H1 (cell line): Measurements from ENCODE around the gene BPIFB6. TPM values are rescaled to one million over a fixed set of nuclear protein-coding genes. Genes with fewer than 3 reads are reported as not detected.

Source experiments
- CTCF ChIA-PET: fragments of 300-600 bp; sonication (Branson Sonifier 250); formaldehyde crosslinking; loops from one replicate; lab custom pipeline; 2021; ENCODE audit not compliant: partially characterized antibody; lab: Charles Lee
- POLR2A ChIA-PET: fragments of 300-600 bp; sonication (Branson Sonifier 250); formaldehyde crosslinking; loops from one replicate; lab custom pipeline; 2021; ENCODE audit warnings: inconsistent platforms; ENCODE audit not compliant: partially characterized antibody; lab: Charles Lee
- DNase-seq, 2 experiments: peaks; one replicate each; pipeline versions ENCODE4 v3.0.0 to v3.0.0-alpha.2; 2010 to 2022; ENCODE audit warnings: low spot score in 2 of 2, low read depth in 1 of 2, mixed read lengths in 1 of 2
- FAIRE-seq: peaks from 2 replicates; lab custom pipeline; 2011; peaks lifted over from hg19 to GRCh38; lab: Jason Lieb, UNC
- H2AFZ ChIP-seq: 2 replicates; pipeline ENCODE4 v1.8.1; 2012; ENCODE audit warnings: low read length, inconsistent platforms
- H2AK5ac ChIP-seq: 2 replicates; pipeline ENCODE4 v1.6.1; 2013; ENCODE audit warnings: low read depth, low read length
- H2BK120ac ChIP-seq: replicated peaks from 2 replicates; pipeline ENCODE3; 2013; ENCODE audit warnings: low read depth, low read length, inconsistent platforms
- H2BK12ac ChIP-seq: 2 replicates; pipeline ENCODE4 v1.6.1; 2013; ENCODE audit warnings: low read depth, low read length
- H2BK15ac ChIP-seq: 2 replicates; pipeline ENCODE4 v1.6.1; 2013; ENCODE audit warnings: low read length
- H2BK20ac ChIP-seq: 2 replicates; pipeline ENCODE4 v1.6.1; 2013; ENCODE audit warnings: low read length
- H2BK5ac ChIP-seq: 2 replicates; pipeline ENCODE4 v1.6.1; 2013; ENCODE audit warnings: low read depth, low read length
- H3K14ac ChIP-seq: 2 replicates; pipeline ENCODE4 v1.6.1; 2013; ENCODE audit warnings: inconsistent platforms; ENCODE audit not compliant: insufficient read length
- H3K18ac ChIP-seq: 2 replicates; pipeline ENCODE4 v1.6.1; 2013; ENCODE audit warnings: low read length; ENCODE audit errors: extremely low read depth
- H3K23ac ChIP-seq: 2 replicates; pipeline ENCODE4 v1.6.1; 2013; ENCODE audit warnings: inconsistent platforms; ENCODE audit not compliant: insufficient read length
- H3K23me2 ChIP-seq: 2 replicates; pipeline ENCODE4 v1.6.1; 2013; ENCODE audit warnings: low read depth, low read length
- H3K27ac ChIP-seq: 2 replicates; pipeline ENCODE4 v1.6.1; 2011; ENCODE audit warnings: low read depth, low read length, inconsistent platforms
- H3K27me3 ChIP-seq, 4 experiments: replicated peaks in 1 of 4; 1 replicate in 1 of 4; 2 replicates in 3 of 4; pipeline versions ENCODE4 v1.6.1 to v1.8.1; 2011 to 2013; ENCODE audit warnings: low read length in 3 of 4, mild to moderate bottlenecking in 3 of 4, inconsistent platforms in 2 of 4, mixed read lengths in 2 of 4, moderate library complexity in 1 of 4; ENCODE audit not compliant: control insufficient read depth in 3 of 4, insufficient read depth in 3 of 4; ENCODE audit errors: extremely low read depth in 1 of 4
- H3K36me3 ChIP-seq, 4 experiments: 2 replicates each; pipeline versions ENCODE4 v1.6.1 to v1.8.1; 2011 to 2013; ENCODE audit warnings: mild to moderate bottlenecking in 4 of 4, low read length in 3 of 4, moderate library complexity in 2 of 4, control low read depth in 1 of 4, inconsistent platforms in 1 of 4; ENCODE audit not compliant: insufficient read depth in 4 of 4, control insufficient read depth in 2 of 4
- H3K4ac ChIP-seq: replicated peaks from 2 replicates; pipeline ENCODE3; 2013; ENCODE audit warnings: low read length, low read depth, mixed read lengths, inconsistent platforms; ENCODE audit not compliant: insufficient read length
- H3K4me1 ChIP-seq, 4 experiments: replicated peaks in 1 of 4; 1 replicate in 1 of 4; 2 replicates in 3 of 4; pipeline versions ENCODE4 v1.6.1 to v1.8.1; 2011 to 2013; ENCODE audit warnings: low read length in 3 of 4, inconsistent platforms in 2 of 4, mixed read lengths in 1 of 4; ENCODE audit not compliant: insufficient read depth in 4 of 4, control insufficient read depth in 3 of 4
- H3K4me2 ChIP-seq, 2 experiments: 2 replicates each; pipeline versions ENCODE4 v1.6.1 to v1.8.1; 2011 to 2013; ENCODE audit warnings: low read depth in 2 of 2, low read length in 2 of 2, control low read depth in 1 of 2, inconsistent platforms in 1 of 2, mild to moderate bottlenecking in 1 of 2; ENCODE audit not compliant: insufficient read depth in 1 of 2
- H3K4me3 ChIP-seq, 4 experiments: fragments of 200-600, 300-600 bp in 1 of 4; sonication (generic), shearing (Covaris generic), sonication (Bioruptor Twin) in 1 of 4; 2 replicates each; pipeline versions ENCODE4 v1.5.1 to v1.8.1; 2011 to 2016; ENCODE audit warnings: low read length in 4 of 4, low read depth in 3 of 4, control low read depth in 2 of 4, inconsistent platforms in 2 of 4, mild to moderate bottlenecking in 2 of 4, mixed read lengths in 1 of 4, moderate library complexity in 1 of 4; ENCODE audit not compliant: insufficient read depth in 2 of 4; ENCODE audit errors: extremely low read depth in 1 of 4
- H3K56ac ChIP-seq: replicated peaks from 2 replicates; pipeline ENCODE3; 2013; ENCODE audit warnings: low read depth, mild to moderate bottlenecking, mixed read lengths, low read length, inconsistent platforms; ENCODE audit not compliant: insufficient read length
- H3K79me1 ChIP-seq: 2 replicates; pipeline ENCODE4 v1.6.1; 2013; ENCODE audit warnings: low read depth, low read length, control low read depth
- H3K79me2 ChIP-seq, 2 experiments: 2 replicates each; pipeline versions ENCODE4 v1.6.1 to v1.8.1; 2012 to 2013; ENCODE audit warnings: low read length in 2 of 2, mild to moderate bottlenecking in 2 of 2, inconsistent platforms in 1 of 2; ENCODE audit not compliant: insufficient read depth in 2 of 2, control insufficient read depth in 1 of 2
- H3K9ac ChIP-seq, 4 experiments: replicated peaks in 1 of 4; 1 replicate in 1 of 4; 2 replicates in 3 of 4; pipeline versions ENCODE4 v1.6.1 to v1.8.1; 2011 to 2013; ENCODE audit warnings: low read depth in 3 of 4, low read length in 3 of 4, control low read depth in 2 of 4, mild to moderate bottlenecking in 2 of 4, moderate library complexity in 2 of 4, inconsistent platforms in 1 of 4; ENCODE audit errors: extremely low read depth in 1 of 4
- H3K9me3 ChIP-seq, 2 experiments: 2 replicates each; pipeline versions ENCODE4 v1.6.1 to v1.8.1; 2012 to 2013; ENCODE audit warnings: mild to moderate bottlenecking in 2 of 2, moderate library complexity in 2 of 2, control low read depth in 1 of 2, inconsistent platforms in 1 of 2, low read depth in 1 of 2, low read length in 1 of 2, mixed read lengths in 1 of 2; ENCODE audit not compliant: insufficient read depth in 2 of 2
- H4K20me1 ChIP-seq, 2 experiments: replicated peaks in 1 of 2; 2 replicates each; pipeline versions ENCODE3 to v1.8.1; 2011 to 2013; ENCODE audit warnings: inconsistent platforms in 2 of 2, low read length in 2 of 2, mild to moderate bottlenecking in 1 of 2; ENCODE audit not compliant: insufficient read depth in 2 of 2, control insufficient read depth in 1 of 2
- H4K5ac ChIP-seq: 2 replicates; pipeline ENCODE4 v1.6.1; 2013; ENCODE audit warnings: low read length, low read depth, mixed read lengths, inconsistent platforms; ENCODE audit not compliant: insufficient read length
- H4K8ac ChIP-seq: 2 replicates; pipeline ENCODE4 v1.8.0; 2013; ENCODE audit warnings: mild to moderate bottlenecking, moderate library complexity, low read length, inconsistent platforms; ENCODE audit not compliant: insufficient read depth; ENCODE audit errors: extremely low read depth
- H4K91ac ChIP-seq: replicated peaks from 2 replicates; pipeline ENCODE3; 2013; ENCODE audit warnings: low read length, mixed read lengths, inconsistent platforms; ENCODE audit not compliant: insufficient read length
- CHD2 ChIP-seq: IDR thresholded peaks from 2 replicates; pipeline ENCODE4 v1.6.1; 2012; ENCODE audit warnings: low read length, improper control_type of control experiment
- EP300 ChIP-seq, 2 experiments: IDR thresholded peaks; 1 replicate in 1 of 2; 2 replicates in 1 of 2; pipeline ENCODE4 v1.6.1; 2011 to 2012; ENCODE audit warnings: low read depth in 2 of 2, low read length in 2 of 2, mild to moderate bottlenecking in 2 of 2, borderline replicate concordance in 1 of 2, inconsistent platforms in 1 of 2, moderate library complexity in 1 of 2
- HDAC2 ChIP-seq, 2 experiments: fragments of 300-600 bp in 1 of 2; sonication (generic) in 1 of 2; IDR thresholded peaks; 2 replicates each; pipeline ENCODE4 v1.6.1; 2011 to 2012; ENCODE audit warnings: low read depth in 2 of 2, low read length in 2 of 2, mild to moderate bottlenecking in 2 of 2, moderate library complexity in 2 of 2, borderline replicate concordance in 1 of 2, inconsistent platforms in 1 of 2
- JUND ChIP-seq: IDR thresholded peaks from 2 replicates; pipeline ENCODE4 v1.6.1; 2011; ENCODE audit warnings: mild to moderate bottlenecking, improper control_type of control experiment, low read length
- KDM5A ChIP-seq: fragments of 200-600 bp; IDR thresholded peaks from 2 replicates; pipeline ENCODE4 v1.7.1; 2012; ENCODE audit warnings: mild to moderate bottlenecking, low read length, inconsistent platforms, mixed read lengths
- MAX ChIP-seq: IDR thresholded peaks from 2 replicates; pipeline ENCODE4 v1.6.1; 2012; ENCODE audit warnings: inconsistent platforms
- NANOG ChIP-seq: IDR thresholded peaks from 2 replicates; pipeline ENCODE4 v1.6.1; 2011; ENCODE audit warnings: low read length, low read depth, mild to moderate bottlenecking, inconsistent platforms; ENCODE audit not compliant: insufficient read depth, poor library complexity, severe bottlenecking
- NRF1 ChIP-seq: IDR thresholded peaks from 2 replicates; pipeline ENCODE4 v1.6.1; 2011; ENCODE audit warnings: mild to moderate bottlenecking, low read depth, low read length, improper control_type of control experiment
- POLR2A ChIP-seq, 2 experiments: IDR thresholded peaks; 1 replicate in 1 of 2; 2 replicates in 1 of 2; pipeline ENCODE4 v1.6.1; 2011; ENCODE audit warnings: low read depth in 2 of 2, low read length in 2 of 2, mild to moderate bottlenecking in 2 of 2; ENCODE audit errors: control extremely low read depth in 1 of 2
- POU5F1 ChIP-seq: IDR thresholded peaks from 2 replicates; pipeline ENCODE4 v1.6.1; 2011; ENCODE audit warnings: low read depth, mild to moderate bottlenecking, low read length, moderate library complexity
- SAP30 ChIP-seq: fragments of 300-600 bp; sonication (generic); IDR thresholded peaks from 2 replicates; pipeline ENCODE4 v1.7.1; 2012; ENCODE audit warnings: low read length, moderate library complexity, mild to moderate bottlenecking, inconsistent platforms; ENCODE audit not compliant: insufficient read depth, insufficient replicate concordance
- SP1 ChIP-seq: IDR thresholded peaks from 2 replicates; pipeline ENCODE4 v1.6.1; 2011; ENCODE audit warnings: low read depth, low read length
- SP2 ChIP-seq: IDR thresholded peaks from 2 replicates; pipeline ENCODE4 v1.6.1; 2012; ENCODE audit warnings: mild to moderate bottlenecking, low read length, inconsistent platforms
- SRF ChIP-seq: IDR thresholded peaks from 2 replicates; pipeline ENCODE4 v1.6.1; 2011; ENCODE audit warnings: mild to moderate bottlenecking, low read depth, low read length, moderate library complexity
- TAF7 ChIP-seq: optimal IDR thresholded peaks from 2 replicates; pipeline ENCODE3; 2011; ENCODE audit warnings: low read depth, mild to moderate bottlenecking, inconsistent platforms, low read length, moderate library complexity, borderline replicate concordance
- WGBS, 2 experiments: shearing (Covaris generic) in 1 of 2; methylation state at CpG; one replicate each; pipeline versions ENCODE4 v1.1.6 to v1.1.7; 2013 to 2015; ENCODE audit warnings: low lambda C conversion rate in 2 of 2, mixed read lengths in 2 of 2, inconsistent platforms in 1 of 2, low coverage in 1 of 2, missing lambda C conversion rate in 1 of 2; ENCODE audit not compliant: insufficient replicate concordance in 2 of 2, insufficient coverage in 1 of 2, insufficient read length in 1 of 2; ENCODE audit errors: extremely low coverage in 1 of 2, missing lambda C conversion rate in 1 of 2; 5-methylcytosine and 5-hydroxymethylcytosine counted together
- polyA plus RNA-seq, 7 experiments: library from polyadenylated mRNA; depleted of rRNA in 3 of 7; stranded (reverse) in 5 of 7; unstranded in 2 of 7; fragments of >200 nt in 5 of 7; fragments of 200-250 nt in 2 of 7; gene quantifications; 1 replicate in 5 of 7; 2 replicates in 1 of 7; 4 replicates in 1 of 7; pipeline versions ENCODE4 v1.2.1 to v1.2.3, GENCODE V29; 2011 to 2013; ENCODE audit warnings: missing spikeins in 2 of 7, mixed read lengths in 2 of 7
- total RNA-seq: library from RNA; stranded (reverse); fragmentation: NEBNext Ultra II Directional; extraction: Animal tissue kit (Norgen Biotek cat#: 25700); gene quantifications from 2 replicates; pipeline ENCODE4 v1.2.1, GENCODE V29; 2021

BPIFB6 gene
- total and polyA plus RNA-seq, 2 of the 8 experiments (the other 6 are each of a cell fraction or from before 2014, with no cell fraction given) = not detected

DNA sequence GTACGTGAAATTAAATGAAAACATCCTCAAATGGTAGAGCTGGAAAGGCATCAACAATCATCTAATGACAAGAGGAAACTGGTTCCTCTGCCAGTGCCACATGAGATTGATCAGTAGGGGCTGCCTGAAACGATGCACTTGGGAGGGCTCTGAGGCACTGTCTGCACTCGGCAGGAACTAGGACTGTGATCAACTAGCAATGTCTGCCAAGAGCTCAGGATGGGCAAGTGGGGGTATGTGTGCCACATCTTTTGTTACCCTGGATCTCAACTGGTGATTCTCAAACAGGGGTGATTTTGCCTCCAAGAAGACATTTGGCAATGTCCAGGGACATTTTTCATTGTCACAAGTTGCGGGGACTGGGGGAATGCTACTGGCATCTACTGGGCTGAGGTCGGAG, 1.9 kb downstream of the BPIFB6 start:
- no peak overlapping the region for H3K18ac ChIP-seq
- H3K79me2 ChIP-seq = no peaks in the 10 kb centered on the region
- H2BK20ac ChIP-seq = no peak overlapping the region
- peaks cover 0 to 2% of the 10 kb centered on the region in 2 experiments for H4K20me1 ChIP-seq
- H3K4ac ChIP-seq = no peak overlapping the region
- H3K27ac ChIP-seq = no peak overlapping the region
- ChIA-PET CTCF (interaction anchor here (0.6 to 1.3 kb wide), 3 partner anchors 16 to 1540 kb away, joined by 3 to 5 read pairs (median 4); no protein-coding TSS in a partner anchor), POLR2A (no interaction called here)
- FAIRE-seq = no peak
- H3K36me3 ChIP-seq = no peaks in the 10 kb centered on the region
- H3K4me2 ChIP-seq = no peak overlapping the region
- H2AFZ ChIP-seq = no peak overlapping the region
- H2BK120ac ChIP-seq = no peak overlapping the region
- WGBS, 2 experiments = 70% methylated on average over 5 of the region's 5 CpGs; no CpG with 5 or more reads in 1 of the 2 experiments
- H3K56ac ChIP-seq = no peak overlapping the region
- peaks cover 6% of the 10 kb centered on the region; the same call in 1 of the 2 replicates for H3K23me2 ChIP-seq
- no peak overlapping the region for H4K5ac ChIP-seq
- no peak overlapping the region for H4K8ac ChIP-seq
- DNase-seq = no peak
- no peaks in the 10 kb centered on the region for H3K27me3 ChIP-seq
- H2BK15ac ChIP-seq = no peak overlapping the region
- H3K9ac ChIP-seq = no peak overlapping the region
- H3K23ac ChIP-seq = no peak overlapping the region
- H3K4me3 ChIP-seq = no peak overlapping the region
- no peak overlapping the region for H2AK5ac ChIP-seq
- H2BK5ac ChIP-seq = no peak overlapping the region
- H3K9me3 ChIP-seq = no peaks in the 10 kb centered on the region
- no peak overlapping the region for H3K14ac ChIP-seq
- H3K79me1 ChIP-seq = no peaks in the 10 kb centered on the region
- H3K4me1 ChIP-seq = no peaks in the 10 kb centered on the region
- no peak overlapping the region for H2BK12ac ChIP-seq
- H4K91ac ChIP-seq = no peak overlapping the region
- TF ChIP-seq EP300 (IDR thresholded peaks at IDR 0.05; ENCODE audit: borderline replicate concordance in 1 of 2, low read depth in 2 of 2, low read length in 2 of 2) (no peak), JUND (no peak), TAF7 (no peak), HDAC2 (IDR thresholded peaks at IDR 0.05; ENCODE audit: borderline replicate concordance in 1 of 2, low read depth in 2 of 2, low read length in 2 of 2) (no peak), SRF (no peak), CHD2 (no peak), POU5F1 (no peak), SP2 (no peak), MAX (no peak), SAP30 (no peak), NANOG (no peak), POLR2A (IDR thresholded peaks at IDR 0.05; ENCODE audit: control extremely low read depth in 1 of 2, low read depth in 2 of 2, low read length in 2 of 2) (no peak), SP1 (no peak), KDM5A (no peak), NRF1 (no peak)
